ENCODE data around the gene COX19.

The COX19 gene

GRCh38 chr7:974820-975681, at the start of gene COX19:
COX19 (minus strand) TSS chr7:975549; CDS start chr7:975509, 40 bp downstream.
- peak; percentile 21 to 59 for DNase-seq

- peak; percentile 27 to 73 for DNase-seq
Measured at GRCh38 chr7:1024331-1024841, 49.0 kb upstream of the COX19 start.

- DNase-seq = no peak
Measured at GRCh38 chr7:1022801-1023465, 47.6 kb upstream of the COX19 start.

DNA sequence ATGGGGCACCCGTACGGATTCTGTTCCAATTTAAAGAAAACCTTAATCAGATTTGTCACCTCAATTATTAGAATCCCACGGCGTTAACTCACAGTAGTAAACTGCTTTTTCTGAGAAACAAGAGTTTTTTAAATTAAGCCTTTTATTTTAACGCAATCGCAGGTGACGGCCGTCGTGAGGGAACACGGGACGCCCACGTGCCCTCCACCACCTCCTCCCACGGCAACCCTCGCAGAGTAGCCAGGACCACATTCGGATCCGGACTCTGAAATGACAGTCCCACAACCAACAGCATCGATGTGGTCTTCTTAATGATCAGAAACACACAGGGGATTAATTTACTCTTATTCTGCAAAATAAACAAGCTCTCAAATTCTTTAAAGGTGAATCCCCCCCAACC, 47.0 kb upstream of the COX19 start:
- DNase-seq = no peak

DNA sequence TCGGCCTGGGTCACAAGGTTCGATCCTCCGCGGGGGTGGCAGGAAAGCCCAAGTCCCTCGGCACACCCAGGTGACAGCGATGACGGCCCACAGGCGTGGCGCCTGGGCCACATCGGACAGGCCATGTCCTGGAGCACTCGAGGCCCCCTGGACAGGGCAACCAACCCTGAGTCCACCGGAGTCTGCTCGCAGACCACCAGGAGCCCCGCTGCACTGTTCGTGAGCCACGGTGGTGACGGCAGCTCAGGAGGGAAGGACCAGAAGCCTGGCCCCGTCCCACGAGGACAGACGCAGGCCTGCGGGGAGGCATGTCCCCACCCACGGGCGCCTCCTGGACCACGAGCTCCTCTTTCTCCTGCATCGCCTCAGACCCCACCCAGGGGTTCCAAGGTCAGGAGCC, 46.6 kb upstream of the COX19 start:
- DNase-seq = no peak

DNA sequence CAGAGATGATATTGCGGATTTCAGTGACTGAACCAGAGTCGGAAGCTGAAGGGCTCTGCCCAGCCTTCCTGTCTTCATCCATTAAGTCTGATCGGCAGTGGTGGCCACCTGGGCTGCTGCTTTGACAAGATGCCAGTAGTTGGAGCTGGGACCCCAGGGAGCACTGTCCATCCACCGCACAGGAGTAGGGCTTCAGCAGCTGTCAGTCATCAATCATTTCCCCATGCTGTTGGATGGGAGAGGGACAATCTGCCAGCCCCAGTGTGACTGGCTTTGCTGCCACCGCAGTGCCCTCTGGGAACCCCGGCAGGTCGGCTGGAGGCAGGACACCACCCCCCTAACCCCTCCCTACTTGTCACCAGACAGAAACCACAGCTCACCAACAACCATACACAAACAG, 46.0 kb upstream of the COX19 start:
- no peak for DNase-seq

DNA sequence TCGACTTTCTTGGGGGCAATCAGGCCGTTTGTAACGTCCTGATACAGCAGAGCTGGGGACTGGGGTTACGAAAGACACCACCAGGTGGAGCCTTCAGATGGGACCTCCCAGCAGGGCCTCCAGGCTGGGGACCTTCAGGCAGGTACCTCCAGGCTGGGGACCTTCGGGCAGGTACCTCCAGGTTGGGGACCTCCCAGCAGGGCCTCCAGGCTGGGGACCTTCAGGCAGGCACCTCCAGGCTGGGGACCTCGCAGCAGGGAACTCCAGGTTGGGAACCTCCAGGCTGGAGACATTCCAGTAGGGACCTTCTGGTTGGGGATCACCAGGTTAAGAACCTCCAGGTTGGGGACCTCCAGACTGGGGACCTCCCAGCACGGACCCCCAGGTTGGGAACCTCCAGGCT, 45.5 kb upstream of the COX19 start:
- no peak for DNase-seq

DNA sequence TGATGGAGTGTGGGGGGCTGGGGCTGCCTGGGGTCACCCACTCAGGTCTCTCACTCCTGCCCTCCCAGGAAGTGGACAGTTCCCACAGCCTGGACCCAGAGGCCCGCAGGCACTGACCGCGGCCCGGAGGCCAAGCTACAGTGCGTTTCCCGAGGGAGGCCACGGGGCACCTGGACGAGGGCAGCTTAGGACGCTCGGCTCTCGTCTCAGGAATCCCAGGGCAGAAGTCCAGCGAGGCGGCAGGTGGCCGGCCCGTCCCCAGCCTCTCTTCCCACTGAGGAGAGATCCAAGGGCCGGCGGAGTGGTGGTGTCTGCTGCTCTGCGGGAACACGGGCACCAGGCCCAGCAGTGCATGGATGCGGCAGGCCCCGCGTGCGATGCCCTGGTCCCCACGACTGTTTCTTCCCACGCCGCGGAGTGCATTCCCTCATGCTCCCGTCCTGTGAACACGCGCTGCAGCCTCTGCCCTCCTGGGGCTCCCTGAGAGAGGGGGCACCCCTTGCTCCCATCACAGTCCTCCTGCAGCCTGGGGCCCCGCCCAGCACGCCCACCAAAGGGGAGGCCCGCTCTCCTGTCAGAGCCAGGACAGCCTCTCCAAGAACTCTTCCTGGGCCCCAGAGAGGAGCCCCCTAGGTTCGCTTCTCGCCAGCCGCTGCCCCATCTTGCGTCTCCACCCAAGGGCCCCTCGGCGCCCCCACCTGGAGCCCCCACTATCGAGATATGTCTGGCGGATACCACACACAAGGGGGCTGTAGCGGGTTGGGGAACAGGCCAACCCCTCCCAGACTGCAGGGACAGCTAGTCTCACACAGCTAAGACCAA, 44.7 kb upstream of the COX19 start:
- DNase-seq = no peak

DNA sequence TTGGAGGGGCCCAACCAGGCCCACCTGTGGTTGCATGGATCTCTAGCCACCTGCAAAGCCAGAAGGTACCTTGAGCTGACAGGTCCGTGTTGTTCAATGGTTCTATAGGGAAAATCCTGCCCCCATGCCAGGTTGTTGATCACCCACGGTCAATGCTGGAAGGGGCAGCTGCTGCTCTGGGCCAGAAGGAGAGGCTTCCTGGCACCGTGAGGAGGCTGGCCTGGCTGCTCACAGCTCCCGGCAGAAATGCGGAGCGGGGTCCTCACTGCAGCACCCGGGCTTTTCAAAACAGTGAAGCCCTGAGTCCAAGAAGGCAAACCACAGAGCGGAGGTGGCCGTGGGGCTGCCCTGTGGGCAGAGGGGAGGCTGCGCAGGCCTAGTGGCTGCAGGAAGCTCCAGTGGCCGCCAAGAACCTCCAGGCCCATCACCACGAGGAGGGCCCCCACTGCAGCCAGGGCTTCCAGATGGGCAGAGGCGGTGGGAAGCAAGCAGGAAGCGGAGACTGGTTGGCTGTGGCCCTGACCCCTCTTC, 44.0 kb upstream of the COX19 start:
- no peak for DNase-seq

GRCh38 chr7:1018334-1018695, 43.0 kb upstream of the COX19 start:
- DNase-seq = no peak

DNA sequence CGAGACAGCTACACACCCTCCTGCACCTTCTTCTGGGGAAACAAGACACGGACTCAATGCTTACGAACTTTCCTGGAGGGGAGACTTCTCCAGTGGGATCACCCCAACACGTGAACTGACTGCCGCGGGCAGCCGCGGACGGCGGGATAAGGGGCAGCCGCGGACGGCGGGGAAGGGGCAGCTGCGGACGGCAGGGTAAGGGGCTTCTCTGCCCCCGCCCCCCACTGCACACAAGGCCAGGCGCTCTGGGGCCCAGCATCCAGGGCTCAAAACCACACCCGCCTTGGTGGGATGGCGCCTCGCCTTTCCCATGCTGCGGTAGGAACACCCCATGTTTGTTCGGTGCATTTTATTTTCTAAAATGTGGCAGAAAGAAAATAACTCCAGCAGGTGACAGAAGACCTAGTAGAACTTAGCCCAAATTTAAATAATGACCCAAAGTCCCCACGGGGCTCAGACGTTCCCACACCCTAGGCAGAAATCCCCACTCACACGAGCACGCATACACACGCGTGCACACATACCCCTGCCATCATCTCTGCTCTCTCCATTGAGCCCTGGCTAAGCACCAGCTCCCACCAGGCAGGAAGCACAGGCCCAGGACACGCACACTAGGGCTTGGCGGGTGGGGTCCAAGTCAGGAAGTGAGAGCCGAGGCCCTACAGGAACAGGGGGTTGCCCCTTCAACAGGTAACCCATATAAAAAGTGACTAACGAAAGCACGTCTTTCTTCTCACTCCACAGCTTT, 42.4 kb upstream of the COX19 start:
- DNase-seq = no peak

DNA sequence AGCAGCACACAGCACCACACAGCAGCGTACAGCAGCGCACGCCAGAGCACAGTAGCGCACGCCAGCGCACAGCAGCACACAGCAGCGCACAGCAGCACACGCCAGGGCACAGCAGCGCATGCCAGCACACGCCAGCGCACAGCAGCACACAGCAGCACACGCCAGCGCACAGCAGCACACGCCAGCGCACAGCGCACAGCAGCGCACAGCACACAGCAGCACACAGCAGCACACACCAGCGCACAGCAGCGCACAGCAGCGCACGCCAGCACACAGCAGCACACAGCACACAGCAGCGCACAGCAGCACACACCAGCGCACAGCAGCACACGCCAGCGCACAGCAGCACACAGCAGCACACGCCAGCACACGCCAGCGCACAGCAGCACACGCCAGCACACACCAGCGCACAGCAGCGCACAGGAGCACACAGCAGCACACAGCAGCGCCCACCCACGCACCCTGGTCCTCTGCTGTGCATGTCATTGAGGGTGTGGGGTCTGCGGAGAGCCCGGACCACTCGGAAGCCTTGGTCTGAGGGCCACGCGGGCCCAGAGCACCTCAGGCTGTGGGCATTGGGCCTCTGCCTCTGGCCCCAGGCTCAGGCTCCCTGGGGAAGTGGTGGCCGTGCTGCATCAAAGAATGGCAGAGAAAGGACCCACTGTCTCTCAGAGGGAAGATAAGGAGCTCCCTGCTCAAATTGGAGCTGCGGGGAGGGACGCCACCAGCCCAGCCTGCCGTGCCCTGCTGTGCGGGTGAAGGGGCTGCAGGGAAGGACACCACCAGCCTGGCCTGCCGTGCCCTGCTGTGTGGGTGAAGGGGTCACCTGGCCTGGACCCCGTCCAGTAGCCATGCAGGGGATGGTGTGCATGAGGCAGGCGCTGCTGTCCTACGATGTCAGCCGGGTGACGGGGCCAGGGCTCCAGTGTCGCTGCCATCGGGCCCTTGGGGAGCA, 41.5 kb upstream of the COX19 start:
- no peak for DNase-seq

GRCh38 chr7:1015196-1016121, 40.1 kb upstream of the COX19 start:
- DNase-seq = no peak

- no peak for DNase-seq
Measured at GRCh38 chr7:1014681-1015080, 39.3 kb upstream of the COX19 start.

DNA sequence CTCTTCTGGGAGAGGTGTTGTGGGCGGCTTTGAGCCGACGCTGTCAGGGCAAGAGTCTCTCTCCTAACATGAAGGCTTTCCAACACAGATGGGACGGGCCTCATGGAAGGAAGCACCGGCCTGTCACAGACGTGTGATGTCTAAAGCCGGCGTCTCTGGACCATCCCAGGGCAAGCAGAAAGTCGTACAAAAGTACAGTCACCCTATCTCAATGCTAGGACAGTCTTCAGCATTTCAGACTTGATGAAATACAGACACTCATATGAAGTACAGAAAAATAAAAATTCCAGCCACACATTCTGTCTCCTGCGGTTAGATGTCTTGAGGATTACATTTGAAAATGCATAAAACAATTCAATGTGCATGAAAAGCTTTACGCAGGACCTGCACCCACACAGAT, 38.2 kb upstream of the COX19 start:
- DNase-seq = no peak

- no peak for DNase-seq
Measured at GRCh38 chr7:1012716-1013095, 37.4 kb upstream of the COX19 start.

- DNase-seq = no peak
Measured at GRCh38 chr7:1012004-1012715, 36.8 kb upstream of the COX19 start.

- DNase-seq = no peak
Measured at GRCh38 chr7:1011297-1012003, 36.1 kb upstream of the COX19 start.

GRCh38 chr7:1010226-1010625, 34.9 kb upstream of the COX19 start:
- DNase-seq = no peak

Measured in NCI-H187 (cell line).